Stimulated activated naive CD8-positive, alpha-beta T cell treated with anti-CD3 and anti-CD28 coated beads, Interleukin-15, Interleukin-2, amounts not matched to agents 100 U/mL and 50 U/mL, for 24 hours (primary cell): ENCODE results near the gene UBE3C.
"Not testable (repeated sequence)": the region's sequence is repeated elsewhere in the genome, so short reads cannot be mapped to it uniquely, and the experiment has no call there.

Experiments used
- ATAC-seq: fragments of 150-1000 bp; cut with Tn5 transposase; one replicate; pipeline ENCODE4 v1.10.0; 2021
- DNase-seq: peaks from one replicate; pipeline ENCODE4 v3.0.0; 2021

The UBE3C gene

GRCh38 chr7:157130849-157131248 is 7.9 kb upstream of the UBE3C start:
- DNase-seq, ATAC-seq: not testable (repeated sequence)

DNA sequence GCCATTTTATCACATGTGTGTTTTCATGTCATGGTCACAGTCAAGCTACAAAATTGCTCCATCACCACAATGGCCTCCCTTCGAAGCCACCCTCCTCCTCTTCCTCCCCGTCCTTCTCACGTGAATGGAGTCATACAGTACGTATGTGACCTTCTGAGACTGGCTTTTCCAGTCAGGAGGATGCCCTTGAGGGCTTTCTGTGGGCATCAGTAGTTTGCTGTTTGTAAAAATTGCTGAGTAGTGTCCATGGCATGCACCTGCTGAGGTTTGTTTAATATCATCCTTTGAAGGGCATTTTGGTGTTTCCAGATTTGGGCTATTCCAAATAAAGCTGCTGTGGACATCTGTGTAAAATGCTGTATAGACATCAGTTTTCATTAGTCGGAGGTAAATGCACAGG is 5.9 kb upstream of the UBE3C start:
- DNase-seq: no peak

DNA sequence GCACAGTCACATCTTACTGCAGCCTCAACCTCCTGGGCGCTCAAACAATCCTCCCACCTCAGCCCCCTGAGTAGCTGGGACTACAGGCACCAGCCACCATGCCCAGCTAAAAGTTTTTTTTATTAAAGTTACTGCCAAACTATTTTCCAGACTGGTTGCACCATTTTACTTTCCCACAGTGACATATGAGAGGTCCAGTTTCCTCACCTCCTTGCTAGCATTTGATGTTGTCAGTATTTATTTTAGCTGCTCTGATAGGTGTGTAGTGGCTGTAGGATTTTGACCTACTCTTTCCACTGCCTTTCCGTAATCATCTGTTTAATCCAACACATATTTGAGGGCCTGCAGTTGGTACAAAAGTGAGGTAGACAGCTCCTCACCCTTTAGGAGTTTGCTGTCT is 5.4 kb upstream of the UBE3C start:
- ATAC-seq: no peak

More for the DNA sequence above, 5.9 kb upstream of the UBE3C start:
- ATAC-seq: no peak

GRCh38 chr7:157136372-157136771 is 2.4 kb upstream of the UBE3C start:
- no peak for ATAC-seq

More for the DNA sequence above, 5.4 kb upstream of the UBE3C start:
- DNase-seq: no peak

GRCh38 chr7:157138101-157138423 is 664 bp upstream of the UBE3C start:
- DNase-seq (no peak), ATAC-seq (no peak)

More at GRCh38 chr7:157136372-157136771, 2.4 kb upstream of the UBE3C start:
- no peak for DNase-seq

DNA sequence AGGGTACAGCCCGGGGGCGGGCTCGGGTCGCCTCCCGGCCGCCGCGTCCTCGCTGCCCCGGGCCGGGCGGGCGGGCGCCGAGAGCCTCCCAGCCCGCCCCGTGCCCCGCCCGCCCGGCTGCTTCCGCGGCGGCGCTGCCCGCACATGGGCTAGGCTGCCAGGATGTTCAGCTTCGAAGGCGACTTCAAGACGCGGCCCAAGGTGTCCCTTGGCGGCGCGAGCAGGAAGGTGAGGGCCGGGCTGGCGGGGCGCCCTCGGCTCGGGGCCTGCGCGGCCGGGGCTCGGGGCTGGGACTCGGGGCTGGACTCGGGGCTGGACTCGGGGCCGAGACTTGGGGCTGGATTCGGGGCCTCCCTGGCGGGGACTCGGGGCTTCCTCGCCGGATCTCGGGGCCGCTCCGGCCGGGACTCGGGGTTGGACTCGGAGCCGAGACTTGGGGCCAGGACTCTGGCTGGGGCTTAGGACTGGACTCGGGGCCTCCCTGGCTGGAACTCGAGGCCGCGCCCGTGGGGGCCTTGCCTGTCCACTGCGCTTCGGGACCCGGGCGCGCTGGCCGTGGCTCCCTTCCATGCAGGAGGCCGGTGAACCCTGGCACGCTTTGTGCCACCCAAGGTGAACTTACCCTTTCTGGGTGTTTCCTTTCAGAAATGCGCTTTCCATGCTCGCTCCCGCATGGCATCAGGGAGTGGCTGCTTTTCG is 534 bp downstream of the UBE3C start:
- ATAC-seq: peak; percentile 63
- peak; percentile 54 for DNase-seq

GRCh38 chr7:157139810-157140510 is 1.2 kb downstream of the UBE3C start:
- DNase-seq (no peak), ATAC-seq (no peak)

DNA sequence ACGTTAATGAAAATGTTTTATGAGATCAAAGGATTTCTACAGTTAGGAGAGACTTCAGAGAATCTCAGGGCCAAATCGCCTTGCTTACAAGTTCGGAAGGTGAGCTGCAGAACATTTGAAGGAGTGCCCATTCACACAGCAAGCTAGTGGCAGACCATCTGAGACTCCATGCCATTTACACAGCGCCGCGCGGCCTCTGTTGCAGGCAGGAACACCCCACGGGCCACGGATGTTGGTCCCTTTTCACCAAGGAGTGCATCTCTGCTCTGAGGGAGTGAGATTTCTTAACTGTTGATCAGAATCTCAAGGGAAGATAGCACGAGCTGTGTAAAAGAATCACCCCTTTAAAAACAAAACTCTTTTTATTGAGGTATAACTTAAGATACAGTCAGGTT is 1.8 kb downstream of the UBE3C start:
- DNase-seq: no peak

GRCh38 chr7:157141525-157142060 is 2.9 kb downstream of the UBE3C start:
- no peak for ATAC-seq

More for the DNA sequence above, 1.8 kb downstream of the UBE3C start:
- ATAC-seq: no peak

DNA sequence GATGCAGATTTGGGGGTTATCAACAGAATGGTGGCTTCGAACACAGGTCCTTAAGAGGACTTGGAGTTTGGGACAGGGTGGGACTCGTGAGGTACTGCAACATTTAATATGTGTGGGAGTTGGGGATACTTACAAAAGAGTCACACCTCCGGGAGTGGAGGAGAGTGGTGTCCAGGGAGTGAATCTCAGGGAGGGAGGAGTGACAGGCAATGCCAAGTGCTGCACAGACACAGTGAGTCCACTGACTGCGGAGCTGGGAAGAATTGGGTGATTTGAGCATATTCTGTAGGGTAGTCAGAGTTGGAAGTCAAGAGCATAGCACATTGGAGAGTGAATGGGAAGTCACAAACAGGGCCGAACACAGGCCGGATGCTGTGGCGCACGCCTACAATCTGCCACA is 5.1 kb downstream of the UBE3C start:
- no peak for ATAC-seq
- DNase-seq: no peak

More at GRCh38 chr7:157141525-157142060, 2.9 kb downstream of the UBE3C start:
- no peak for DNase-seq

DNA sequence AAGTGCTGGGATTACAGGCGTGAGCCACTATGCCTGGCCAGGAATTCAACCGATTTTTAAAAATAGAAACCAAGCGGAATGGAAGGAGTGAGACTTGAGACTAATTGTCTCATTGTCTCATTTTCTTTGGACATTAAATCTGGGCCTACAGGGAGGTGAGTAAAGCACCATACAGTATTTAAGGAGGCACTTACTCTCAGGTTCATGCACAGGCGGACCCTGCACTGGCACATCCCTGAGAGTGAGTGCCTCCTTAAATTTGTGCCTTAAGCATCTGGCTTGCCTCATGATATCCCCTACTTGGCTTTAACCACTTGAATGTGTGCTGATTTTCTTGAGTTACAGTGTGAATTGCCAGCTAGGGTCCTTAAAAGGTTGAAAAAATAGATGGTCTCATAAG is 10.6 kb downstream of the UBE3C start:
- DNase-seq (no peak), ATAC-seq (no peak)

DNA sequence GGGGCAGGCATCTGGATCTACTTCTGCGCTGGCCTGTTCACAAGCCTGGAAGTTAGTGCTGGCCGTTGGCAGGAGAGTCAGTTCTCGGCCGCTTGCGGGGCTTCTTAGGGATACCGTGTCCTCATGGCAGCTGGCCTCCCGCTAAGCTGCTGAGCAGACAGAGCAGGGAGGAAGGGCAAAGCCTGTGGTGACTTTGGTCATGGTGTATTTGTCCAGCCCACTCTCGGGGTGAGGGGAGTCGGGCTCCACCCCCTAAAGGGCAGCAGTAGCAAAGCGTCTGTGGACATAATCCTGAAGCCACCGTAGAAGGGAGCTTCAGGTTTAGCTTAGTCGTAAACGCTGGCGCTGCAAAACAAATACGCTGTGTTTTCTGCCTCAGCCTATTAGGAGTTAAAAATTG is 12.2 kb downstream of the UBE3C start:
- no peak for ATAC-seq

GRCh38 chr7:157151626-157152339 is 13.1 kb downstream of the UBE3C start:
- DNase-seq: no peak
- ATAC-seq: no peak

More for the DNA sequence above, 12.2 kb downstream of the UBE3C start:
- no peak for DNase-seq

- DNase-seq (no peak), ATAC-seq (no peak)
Measured at GRCh38 chr7:157152391-157152937, 13.7 kb downstream of the UBE3C start.

GRCh38 chr7:157153260-157153659 is 14.5 kb downstream of the UBE3C start:
- ATAC-seq: no peak

GRCh38 chr7:157155959-157156358 is 17.2 kb downstream of the UBE3C start:
- ATAC-seq: no peak
- DNase-seq: no peak

More at GRCh38 chr7:157153260-157153659, 14.5 kb downstream of the UBE3C start:
- no peak for DNase-seq

DNA sequence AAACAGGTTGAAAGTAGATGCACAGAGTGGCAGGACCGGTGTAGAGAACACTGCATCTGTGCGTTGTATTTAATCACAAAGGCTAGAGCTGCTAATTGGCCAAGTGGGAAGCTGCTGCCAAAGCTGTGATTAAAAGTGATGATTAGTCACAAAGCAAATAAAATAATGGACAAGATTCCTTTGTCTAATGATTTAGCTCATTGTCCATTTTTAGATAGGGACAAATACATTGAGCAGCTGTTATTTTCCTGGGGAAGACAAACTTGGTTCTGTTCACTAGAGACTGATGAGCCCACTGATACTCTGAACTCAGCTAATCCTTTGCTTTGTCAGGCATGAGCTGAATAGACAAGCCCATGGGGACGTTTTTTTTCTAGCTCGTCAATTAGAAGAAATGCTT is 19.7 kb downstream of the UBE3C start:
- ATAC-seq (no peak), DNase-seq (no peak)

DNA sequence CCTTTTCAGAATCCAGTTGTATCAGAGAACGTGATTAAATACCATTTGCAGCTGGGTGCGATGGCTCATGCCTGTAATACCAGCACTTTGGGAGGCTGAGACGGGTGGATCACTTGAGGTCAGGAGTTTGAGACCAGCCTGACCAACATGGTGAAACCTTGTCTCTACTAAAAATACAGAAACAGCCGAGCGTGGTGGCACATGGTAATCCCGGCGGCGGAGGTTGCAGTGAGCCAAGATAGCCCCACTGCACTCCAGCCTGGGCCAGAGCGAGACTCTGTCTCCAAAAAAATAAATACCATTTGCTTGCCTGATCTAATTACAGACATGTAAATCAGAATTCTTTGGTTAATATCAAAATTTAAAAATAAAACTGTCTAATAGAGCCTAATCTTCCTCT is 20.8 kb downstream of the UBE3C start:
- ATAC-seq, DNase-seq: not testable (repeated sequence)

- no peak for ATAC-seq
- no peak for DNase-seq
Measured at GRCh38 chr7:157160433-157160832, 21.7 kb downstream of the UBE3C start.

DNA sequence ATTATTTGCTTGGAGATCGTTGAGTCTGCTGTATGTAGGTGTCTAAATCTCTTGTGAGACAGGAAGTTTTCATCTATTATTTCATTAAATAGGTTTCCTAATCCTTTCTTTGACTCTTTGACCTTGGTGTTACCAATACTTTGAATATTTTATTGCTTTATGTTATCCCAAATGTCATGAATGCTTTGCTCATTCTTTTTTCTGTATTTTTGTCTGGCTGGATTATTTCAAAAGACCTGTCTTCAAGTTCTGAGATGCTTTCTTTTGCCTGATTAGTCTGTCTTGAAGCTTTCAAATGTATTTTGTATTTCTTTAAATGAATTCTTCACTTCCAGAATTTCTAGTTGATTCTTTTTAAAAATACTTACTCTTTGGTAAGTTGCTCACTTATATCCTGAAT is 27.3 kb downstream of the UBE3C start:
- DNase-seq (no peak), ATAC-seq (no peak)

GRCh38 chr7:157168571-157168970 is 29.8 kb downstream of the UBE3C start:
- DNase-seq: no peak
- ATAC-seq: no peak

DNA sequence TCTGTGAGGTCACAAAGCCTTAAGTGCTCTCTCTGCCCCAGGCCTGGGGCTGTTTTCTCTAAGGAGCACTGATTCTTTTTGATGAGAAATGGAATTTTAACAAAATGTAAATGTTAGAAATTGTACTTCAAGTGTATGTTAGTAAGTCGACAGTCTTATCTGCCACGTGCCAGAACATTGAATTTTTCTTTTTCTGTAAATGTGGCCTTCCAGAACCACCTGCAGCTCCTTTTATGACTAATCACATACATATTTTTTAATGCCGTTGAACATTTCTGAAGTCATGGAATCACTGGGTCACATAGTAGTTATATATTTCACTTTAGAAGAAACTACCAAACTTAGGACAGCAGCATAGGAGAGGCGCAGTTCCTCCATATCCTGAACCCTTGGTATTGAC is 38.0 kb downstream of the UBE3C start:
- DNase-seq: no peak
- ATAC-seq: no peak
